Breast epithelium (tissue), 4 donors: ENCODE measurements around the gene RALGPS1. TPM values are rescaled to one million over a fixed set of nuclear protein-coding genes. Genes with fewer than 3 reads are reported as not detected.

Experiments used
- DNase-seq, 2 donors: peaks; one replicate each; pipeline ENCODE4 v3.0.0-alpha.2; 2019; ENCODE audit warnings: low spot score in 2 of 2
- H3K27ac ChIP-seq, 2 donors: fragments of 200-600 bp; sonication (generic) in 1 of 2; one replicate each; pipeline ENCODE4 v1.5.1; 2016 to 2019; ENCODE audit warnings: mild to moderate bottlenecking in 1 of 2
- H3K27me3 ChIP-seq, 2 donors: fragments of 200-600 bp; sonication (generic) in 1 of 2; one replicate each; pipeline versions ENCODE4 v1.5.1 to v1.6.0; 2017 to 2019; ENCODE audit warnings: control low read depth in 1 of 2, mild to moderate bottlenecking in 1 of 2
- H3K36me3 ChIP-seq: fragments of 200-600 bp; one replicate; pipeline ENCODE4 v1.5.1; 2019
- H3K4me1 ChIP-seq, 2 donors: fragments of 200-600 bp; sonication (generic); one replicate each; pipeline ENCODE4 v1.5.1; 2016 to 2019; ENCODE audit warnings: control low read depth in 1 of 2
- H3K4me3 ChIP-seq, 3 donors: fragments of 200-600 bp; sonication (generic); 1 replicate in 2 of 3; 2 replicates in 1 of 3; pipeline ENCODE4 v1.5.1; 2016 to 2019; ENCODE audit warnings: mild to moderate bottlenecking in 3 of 3, moderate library complexity in 2 of 3
- H3K9me3 ChIP-seq, 2 donors: fragments of 200-600 bp; sonication (generic) in 1 of 2; one replicate each; pipeline ENCODE4 v1.5.1; 2016 to 2019; ENCODE audit warnings: control low read depth in 1 of 2
- CTCF ChIP-seq, 3 donors: fragments of 450-650 bp; IDR thresholded peaks; one replicate each; pipeline ENCODE4 v1.5.1; 2016 to 2017; ENCODE audit warnings: antibody characterized with exemption in 3 of 3, mild to moderate bottlenecking in 3 of 3, moderate library complexity in 3 of 3
- POLR2A ChIP-seq: fragments of 450-650 bp; IDR thresholded peaks from one replicate; pipeline ENCODE4 v1.6.1; 2016; ENCODE audit warnings: antibody characterized with exemption, mild to moderate bottlenecking, moderate library complexity
- POLR2AphosphoS5 ChIP-seq, 3 donors: sonication (generic); formaldehyde crosslinking; IDR thresholded peaks; one replicate each; pipeline ENCODE4 v1.6.1; 2017; ENCODE audit warnings: antibody characterized with exemption in 3 of 3
- intact Hi-C: fragments of 100-400 bp; cut with DNase I; formaldehyde crosslinking; loops from one replicate; pipeline ENCODE4 v1.15.1; 2023; ENCODE audit warnings: low total_unique reads
- total RNA-seq, 3 donors: library from RNA; depleted of rRNA; stranded (reverse); fragments of >200 nt; gene quantifications; one replicate each; pipeline ENCODE4 v1.1.0, GENCODE V29; 2016

RALGPS1 gene
- total RNA-seq, 3 donors from 2014 or later = 5.8 to 30.7 (median 15.1) TPM

DNA sequence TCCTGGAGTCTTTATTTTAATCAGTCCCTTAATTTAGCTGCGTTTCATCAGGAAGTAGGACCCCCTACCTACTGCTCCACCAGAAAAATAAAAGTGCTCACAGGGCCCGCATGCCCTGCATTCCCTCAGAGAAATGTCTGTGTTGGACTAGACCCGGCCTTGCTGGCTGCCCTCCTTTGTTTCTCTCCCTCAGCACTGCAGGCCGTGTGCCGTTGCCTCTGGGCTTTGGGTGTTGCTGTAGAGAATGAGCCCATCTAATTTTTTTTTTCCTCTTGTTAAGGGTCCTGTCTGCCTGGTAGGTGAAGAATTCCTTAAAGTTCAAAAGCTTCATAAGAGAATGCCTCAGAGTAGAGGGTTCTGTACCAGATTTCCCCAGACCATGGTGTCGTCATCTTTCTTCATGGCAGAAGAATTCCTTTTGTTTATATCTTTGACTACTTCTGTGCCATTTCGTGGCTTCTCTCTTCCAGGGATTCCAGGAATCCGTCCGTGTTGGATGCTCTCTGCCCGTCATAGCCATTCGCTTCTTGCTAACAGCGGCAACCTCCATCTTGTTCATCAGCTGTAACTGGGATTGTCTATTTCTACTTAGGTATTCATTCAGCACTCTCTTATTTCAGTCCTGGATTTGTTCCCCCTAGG, 257.6 kb downstream of the RALGPS1 start:
- no peaks in the 10 kb centered on the region for H3K9me3 ChIP-seq
- intact Hi-C loops = no loop called here
- no peak overlapping the region for H3K27ac ChIP-seq
- H3K4me1 ChIP-seq = no peaks in the 10 kb centered on the region
- H3K4me3 ChIP-seq = no peak overlapping the region
- DNase-seq = peak; percentile 6 to 10
- TF ChIP-seq POLR2AphosphoS5 (IDR thresholded peaks at IDR 0.05) = no peak
- no peak for TF ChIP-seq CTCF (IDR thresholded peaks at IDR 0.05)
- TF ChIP-seq POLR2A = no peak
- no peaks in the 10 kb centered on the region for H3K36me3 ChIP-seq
- no peaks in the 10 kb centered on the region for H3K27me3 ChIP-seq

- H3K27ac ChIP-seq = no peak overlapping the region
- no peaks in the 10 kb centered on the region for H3K27me3 ChIP-seq
- intact Hi-C loops = no loop called here
- H3K9me3 ChIP-seq = no peaks in the 10 kb centered on the region
- peak; percentile 6 to 33 for DNase-seq
- TF ChIP-seq POLR2AphosphoS5 (IDR thresholded peaks at IDR 0.05) (no peak), CTCF (IDR thresholded peaks at IDR 0.05) (no peak), POLR2A (no peak)
- no peaks in the 10 kb centered on the region for H3K4me1 ChIP-seq
- no peaks in the 10 kb centered on the region for H3K36me3 ChIP-seq
- no peak overlapping the region for H3K4me3 ChIP-seq
These were observed 258.5 kb downstream of the RALGPS1 start for GRCh38 chr9:127173063-127173462.

- DNase-seq = peak; percentile 7 to 34
- H3K27ac ChIP-seq = peak overlapping the region; percentile 8 to 76
- no peaks in the 10 kb centered on the region for H3K36me3 ChIP-seq
- intact Hi-C loops = no loop called here
- H3K27me3 ChIP-seq = no peaks in the 10 kb centered on the region
- H3K4me3 ChIP-seq = no peak overlapping the region
- H3K4me1 ChIP-seq = peaks cover 0 to 7% of the 10 kb centered on the region in 2 donors
- no peaks in the 10 kb centered on the region for H3K9me3 ChIP-seq
- TF ChIP-seq POLR2A (no peak), POLR2AphosphoS5 (IDR thresholded peaks at IDR 0.05) (no peak), CTCF (IDR thresholded peaks at IDR 0.05) (no peak)
These were observed 260.1 kb downstream of the RALGPS1 start for GRCh38 chr9:127174386-127175318.

GRCh38 chr9:127175319-127175715, 260.7 kb downstream of the RALGPS1 start:
- intact Hi-C loops = no loop called here
- no peak overlapping the region for H3K4me3 ChIP-seq
- peaks cover 0 to 7% of the 10 kb centered on the region in 2 donors for H3K4me1 ChIP-seq
- TF ChIP-seq CTCF (IDR thresholded peaks at IDR 0.05) (no peak), POLR2A (no peak), POLR2AphosphoS5 (IDR thresholded peaks at IDR 0.05) (no peak)
- peak; percentile 7 to 13 for DNase-seq
- H3K36me3 ChIP-seq = no peaks in the 10 kb centered on the region
- no peak overlapping the region for H3K27ac ChIP-seq
- H3K9me3 ChIP-seq = no peaks in the 10 kb centered on the region
- H3K27me3 ChIP-seq = no peaks in the 10 kb centered on the region

DNA sequence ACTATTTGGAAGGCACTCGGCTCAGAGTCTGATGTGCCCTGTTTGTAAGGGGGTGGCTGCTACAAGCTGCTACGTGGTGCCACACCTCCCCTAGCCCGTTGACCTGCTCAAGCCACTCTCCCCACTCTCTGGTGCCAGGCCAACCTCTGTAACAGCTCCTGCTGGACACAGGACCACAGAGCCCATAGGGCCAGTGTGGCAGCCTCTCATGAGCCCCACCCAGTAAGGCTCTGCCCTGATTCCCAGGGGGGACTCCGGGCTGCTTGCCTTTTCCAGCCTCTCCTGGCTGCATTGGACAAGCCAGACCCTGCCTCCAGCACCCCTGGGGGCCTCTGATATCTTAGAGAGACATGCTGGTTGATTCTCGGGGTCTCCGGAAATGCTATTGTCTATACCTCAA, 261.2 kb downstream of the RALGPS1 start:
- Histone ChIP-seq H3K9me3 (no peaks in the 10 kb centered on the region), H3K4me3 (no peak overlapping the region), H3K27me3 (no peaks in the 10 kb centered on the region), H3K4me1 (peaks cover 0 to 7% of the 10 kb centered on the region in 2 donors), H3K27ac (no peak overlapping the region), H3K36me3 (no peaks in the 10 kb centered on the region)
- no peak for TF ChIP-seq POLR2A
- no peak for TF ChIP-seq CTCF (IDR thresholded peaks at IDR 0.05)
- TF ChIP-seq POLR2AphosphoS5 (IDR thresholded peaks at IDR 0.05) = no peak
- DNase-seq = peak; percentile 13 to 31
- intact Hi-C loops = no loop called here
